Osteocyte (in vitro differentiated cells): ENCODE measurements around the gene KRT3. TPM values are rescaled to one million over a fixed set of nuclear protein-coding genes. Genes with fewer than 3 reads are reported as not detected.

ENCODE experiments used
- DNase-seq: peaks from one replicate; pipeline ENCODE4 v3.0.0; 2021; ENCODE audit warnings: mixed read lengths; ENCODE audit not compliant: unreplicated experiment; ENCODE audit errors: extremely low spot score
- H3K27ac Mint-ChIP-seq: one replicate; pipeline ENCODE4 v1.8.0; 2021; ENCODE audit warnings: mild to moderate bottlenecking, mixed read lengths; ENCODE audit not compliant: unreplicated experiment
- H3K27me3 Mint-ChIP-seq: one replicate; pipeline ENCODE4 v1.8.0; 2021; ENCODE audit warnings: mixed read lengths; ENCODE audit not compliant: unreplicated experiment
- H3K36me3 Mint-ChIP-seq: one replicate; pipeline ENCODE4 v1.8.0; 2021; ENCODE audit warnings: mixed read lengths; ENCODE audit not compliant: unreplicated experiment
- H3K4me1 Mint-ChIP-seq: one replicate; pipeline ENCODE4 v1.8.0; 2021; ENCODE audit warnings: mixed read lengths; ENCODE audit not compliant: unreplicated experiment
- H3K4me3 Mint-ChIP-seq: one replicate; pipeline ENCODE4 v1.8.0; 2021; ENCODE audit warnings: mild to moderate bottlenecking, moderate library complexity, mixed read lengths; ENCODE audit not compliant: unreplicated experiment
- H3K9me3 Mint-ChIP-seq: one replicate; pipeline ENCODE4 v1.8.0; 2021; ENCODE audit warnings: mixed read lengths; ENCODE audit not compliant: unreplicated experiment
- CTCF ChIP-seq: fragments of 200-600 bp; sonication (generic); IDR thresholded peaks from 2 replicates; pipeline ENCODE4 v1.5.0; 2021; ENCODE audit warnings: antibody characterized with exemption, mild to moderate bottlenecking, moderate library complexity
- total RNA-seq: library from RNA; stranded (reverse); gene quantifications from 2 replicates; pipeline ENCODE4 v1.2.1, GENCODE V29; 2021

KRT3 gene
- total RNA-seq, 1 donor from 2014 or later = not detected

- no peak for DNase-seq
- no peak overlapping the region for H3K27ac Mint-ChIP-seq
- no peak overlapping the region for H3K4me3 Mint-ChIP-seq
- no peaks in the 10 kb centered on the region for H3K36me3 Mint-ChIP-seq
- peaks cover 12% of the 10 kb centered on the region for H3K27me3 Mint-ChIP-seq
- TF ChIP-seq CTCF = no peak
- H3K4me1 Mint-ChIP-seq = peaks cover 17% of the 10 kb centered on the region
- no peaks in the 10 kb centered on the region for H3K9me3 Mint-ChIP-seq
These were observed 36.5 kb upstream of the KRT3 start for GRCh38 chr12:52832451-52832850.

DNA sequence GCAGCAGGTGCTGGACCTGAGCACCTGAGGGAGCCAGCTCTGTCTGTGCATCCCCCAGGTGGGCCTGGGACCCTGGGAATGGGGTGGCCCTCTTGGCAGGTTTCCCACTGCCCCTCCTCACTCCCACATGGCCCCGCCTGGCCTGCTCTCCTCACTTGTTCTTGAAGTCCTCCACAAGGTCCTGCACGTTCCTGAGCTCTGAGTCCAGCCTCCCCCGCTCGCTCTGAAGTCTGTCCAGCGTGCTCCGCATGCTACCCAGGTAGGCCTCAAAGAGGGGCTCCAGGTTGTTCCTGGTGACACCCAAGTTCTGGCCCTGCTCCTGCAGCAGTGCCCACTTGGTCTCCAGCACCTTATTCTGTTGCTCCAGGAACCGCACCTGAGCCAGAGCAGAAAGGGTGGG lies 35.3 kb upstream of the KRT3 start:
- no peak for DNase-seq

GRCh38 chr12:52829986-52830770 lies 34.3 kb upstream of the KRT3 start:
- H3K9me3 Mint-ChIP-seq = no peaks in the 10 kb centered on the region
- no peak overlapping the region for H3K4me3 Mint-ChIP-seq
- no peaks in the 10 kb centered on the region for H3K4me1 Mint-ChIP-seq
- H3K27ac Mint-ChIP-seq = peak overlapping the region; percentile 29
- H3K36me3 Mint-ChIP-seq = no peaks in the 10 kb centered on the region
- DNase-seq = no peak
- TF ChIP-seq CTCF = no peak
- peaks cover 12% of the 10 kb centered on the region for H3K27me3 Mint-ChIP-seq

More for the DNA sequence above, 35.3 kb upstream of the KRT3 start:
- Mint-ChIP-seq H3K9me3 (no peaks in the 10 kb centered on the region), H3K27me3 (peaks cover 12% of the 10 kb centered on the region), H3K36me3 (no peaks in the 10 kb centered on the region), H3K4me3 (no peak overlapping the region), H3K4me1 (peaks cover 7% of the 10 kb centered on the region), H3K27ac (no peak overlapping the region)
- no peak for TF ChIP-seq CTCF

DNA sequence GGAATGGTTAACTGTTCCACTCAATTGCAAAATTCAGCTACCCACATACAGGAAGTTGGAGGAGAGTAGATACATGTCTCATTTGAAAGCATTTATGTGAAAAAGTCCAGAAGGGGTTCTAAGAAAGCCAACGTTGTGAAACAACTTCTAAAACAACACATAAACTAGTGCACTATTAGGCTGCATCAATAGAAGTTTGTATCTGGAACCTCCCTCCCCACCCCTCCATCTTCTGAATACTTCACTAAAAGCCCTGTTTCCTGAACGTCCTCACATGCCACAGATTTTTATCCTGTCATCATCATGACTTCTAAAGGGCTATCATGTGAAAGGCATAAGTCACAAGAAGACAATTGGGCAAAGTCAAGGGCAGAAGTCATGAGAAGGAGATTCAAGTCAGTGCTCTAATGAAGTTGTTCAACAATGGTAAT lies 32.7 kb upstream of the KRT3 start:
- H3K27ac Mint-ChIP-seq = no peak overlapping the region
- no peaks in the 10 kb centered on the region for H3K36me3 Mint-ChIP-seq
- no peaks in the 10 kb centered on the region for H3K9me3 Mint-ChIP-seq
- no peak overlapping the region for H3K4me3 Mint-ChIP-seq
- no peak for DNase-seq
- no peaks in the 10 kb centered on the region for H3K4me1 Mint-ChIP-seq
- no peak for TF ChIP-seq CTCF
- peaks cover 12% of the 10 kb centered on the region for H3K27me3 Mint-ChIP-seq

DNA sequence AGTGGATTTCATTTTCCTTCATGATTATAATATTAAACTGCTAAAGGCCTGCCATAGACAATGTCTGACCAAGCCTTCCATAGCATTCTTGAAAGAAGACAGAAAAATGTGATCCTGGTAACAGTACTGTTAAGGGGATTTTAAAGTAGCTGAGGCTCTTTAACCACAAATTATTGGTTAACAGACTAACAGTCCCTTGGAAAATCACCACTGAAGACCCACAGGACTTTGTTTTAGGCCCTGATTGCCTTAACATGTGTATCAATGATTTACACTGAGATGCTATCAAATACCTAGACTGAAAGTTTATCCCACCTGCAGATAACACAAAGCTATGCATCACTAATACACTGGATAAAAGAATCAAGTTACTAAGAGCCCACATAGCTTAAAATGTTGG lies 32.2 kb upstream of the KRT3 start:
- TF ChIP-seq CTCF = no peak
- Mint-ChIP-seq H3K27me3 (peaks cover 12% of the 10 kb centered on the region), H3K4me3 (no peak overlapping the region), H3K9me3 (no peaks in the 10 kb centered on the region), H3K27ac (no peak overlapping the region), H3K36me3 (no peaks in the 10 kb centered on the region), H3K4me1 (no peaks in the 10 kb centered on the region)
- no peak for DNase-seq
